BLaER1 (cell line): ENCODE data around the gene HCAR3.

ENCODE experiments used
- H3K27ac ChIP-seq: shearing (Covaris generic); formaldehyde crosslinking; 2 replicates; pipeline ENCODE4 v1.8.1; 2022
- H3K27me3 ChIP-seq: shearing (Covaris generic); formaldehyde crosslinking; 2 replicates; pipeline ENCODE4 v1.8.1; 2022
- H3K36me3 ChIP-seq: shearing (Covaris generic); formaldehyde crosslinking; 2 replicates; pipeline ENCODE4 v1.8.1; 2022
- H3K4me1 ChIP-seq: shearing (Covaris generic); formaldehyde crosslinking; 2 replicates; pipeline ENCODE4 v1.8.1; 2022
- H3K4me2 ChIP-seq: shearing (Covaris generic); formaldehyde crosslinking; 2 replicates; pipeline ENCODE4 v1.8.1; 2022
- H3K4me3 ChIP-seq: shearing (Covaris generic); formaldehyde crosslinking; 2 replicates; pipeline ENCODE4 v1.8.1; 2022
- H3K9ac ChIP-seq: shearing (Covaris generic); formaldehyde crosslinking; 2 replicates; pipeline ENCODE4 v1.8.1; 2022
- H3K9me3 ChIP-seq: shearing (Covaris generic); formaldehyde crosslinking; 2 replicates; pipeline ENCODE4 v1.8.1; 2022
- H4K20me1 ChIP-seq: shearing (Covaris generic); formaldehyde crosslinking; 2 replicates; pipeline ENCODE4 v1.8.1; 2022
- Cebpa-rat ChIP-seq: shearing (Covaris generic); IDR thresholded peaks from 2 replicates; pipeline ENCODE4 v1.8.1; 2022

The HCAR3 gene

DNA sequence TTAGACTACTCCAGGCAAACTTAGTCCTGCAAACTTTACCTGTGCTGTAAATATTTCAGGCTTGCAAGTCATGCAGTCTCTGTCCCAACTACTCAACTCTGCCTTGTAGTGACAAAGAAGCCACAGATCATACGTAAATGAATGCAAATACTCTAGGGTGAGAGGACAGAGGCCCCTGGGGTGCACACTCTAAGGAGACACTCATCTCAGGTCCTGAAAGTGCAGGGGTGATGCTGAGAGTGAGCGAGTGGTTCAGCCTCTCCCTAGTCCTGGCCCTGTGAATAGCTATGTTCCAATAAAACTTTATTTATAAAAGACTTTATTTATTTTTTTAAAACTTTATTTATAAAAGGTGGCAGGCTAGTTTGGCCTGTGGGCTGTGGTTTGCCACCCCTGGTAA, 48.3 kb downstream of the HCAR3 start:
- Histone ChIP-seq H3K4me2 (no peak overlapping the region), H3K27ac (no peak overlapping the region), H3K9me3 (no peaks in the 10 kb centered on the region), H3K36me3 (no peaks in the 10 kb centered on the region), H3K9ac (no peak overlapping the region), H3K4me1 (0 out of 2 replicates have a peak, but pooled peaks cover 4% of the 10 kb centered on the region), H3K4me3 (no peak overlapping the region), H4K20me1 (no peaks in the 10 kb centered on the region), H3K27me3 (no peaks in the 10 kb centered on the region)
- TF ChIP-seq Cebpa-rat, result no peak

- Histone ChIP-seq H3K4me1 (no peaks in the 10 kb centered on the region), H3K27ac (no peak overlapping the region), H3K4me3 (no peak overlapping the region)
Measured at GRCh38 chr12:122665759-122666158, 50.9 kb downstream of the HCAR3 start.

GRCh38 chr12:122665349-122665748, 51.3 kb downstream of the HCAR3 start:
- H3K4me2 ChIP-seq, result no peak overlapping the region
- no peaks in the 10 kb centered on the region for H3K9me3 ChIP-seq
- no peak overlapping the region for H3K9ac ChIP-seq
- H4K20me1 ChIP-seq, result no peaks in the 10 kb centered on the region
- H3K36me3 ChIP-seq, result no peaks in the 10 kb centered on the region
- no peaks in the 10 kb centered on the region for H3K4me1 ChIP-seq
- H3K27me3 ChIP-seq, result no peaks in the 10 kb centered on the region
- no peak overlapping the region for H3K27ac ChIP-seq
- no peak overlapping the region for H3K4me3 ChIP-seq
- TF ChIP-seq Cebpa-rat, result no peak

More at GRCh38 chr12:122665759-122666158, 50.9 kb downstream of the HCAR3 start:
- Histone ChIP-seq H3K9me3 (no peaks in the 10 kb centered on the region), H3K27me3 (no peaks in the 10 kb centered on the region), H3K4me2 (no peak overlapping the region), H3K9ac (no peak overlapping the region), H4K20me1 (no peaks in the 10 kb centered on the region), H3K36me3 (no peaks in the 10 kb centered on the region)
- TF ChIP-seq Cebpa-rat, result no peak
